HTR-8/SVneo (cell line): ENCODE measurements around the gene ADGRL2.

Experiments
- DNase-seq: peaks from one replicate; pipeline ENCODE4 v3.0.0; 2011; ENCODE audit warnings: low spot score, mixed read lengths; ENCODE audit not compliant: insufficient read length
- FAIRE-seq: peaks from 2 replicates; lab custom pipeline; 2011; peaks lifted over from hg19 to GRCh38; lab: Jason Lieb, UNC

ADGRL2 gene

DNA sequence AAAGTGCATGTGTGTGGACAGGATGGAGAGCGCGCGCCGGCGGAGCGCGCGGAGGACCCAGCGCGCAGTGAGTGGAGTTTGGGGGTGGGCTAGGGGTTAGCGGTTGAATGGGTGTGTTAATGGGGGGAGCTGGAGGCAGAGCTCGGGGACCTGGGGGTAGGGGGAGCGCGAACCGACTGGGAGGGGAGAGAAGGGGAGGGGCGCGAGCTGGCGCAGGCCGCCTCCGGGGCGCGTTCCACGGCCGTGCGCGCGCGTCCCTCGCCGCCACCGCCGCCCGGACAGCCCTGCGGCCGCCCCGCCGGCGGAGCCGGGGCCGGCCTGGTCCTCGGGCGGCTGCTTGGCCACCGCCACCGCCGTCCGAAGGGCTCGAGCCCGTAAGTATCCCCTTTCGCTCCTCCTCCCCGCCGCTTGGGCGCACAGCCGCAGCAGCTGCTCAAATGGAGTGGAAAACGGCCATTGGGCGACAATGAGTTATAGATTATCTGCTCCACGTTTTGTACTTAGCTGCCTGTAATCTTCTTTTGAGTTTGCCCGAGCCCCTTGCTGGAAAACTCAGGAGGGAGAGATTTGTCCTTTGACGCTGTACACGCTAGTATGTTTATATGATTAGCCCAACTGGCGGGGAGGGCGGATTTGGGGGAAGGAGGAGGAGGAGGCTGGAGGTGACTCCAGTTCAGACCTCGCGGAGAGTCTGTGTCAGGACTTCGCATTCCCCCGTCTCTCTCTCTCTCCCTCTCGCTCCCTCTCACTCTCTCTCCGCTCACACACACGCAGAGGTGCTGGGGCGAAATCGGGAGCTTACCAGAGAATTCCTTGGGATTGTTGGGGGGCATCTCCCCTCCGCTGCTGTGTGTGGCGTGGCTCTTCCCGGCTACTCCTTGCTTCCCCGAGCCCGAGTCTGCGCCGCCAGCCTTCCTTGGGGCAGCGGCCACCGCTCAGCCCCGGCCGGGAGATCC lies at the start of gene ADGRL2:
TSS of gene ADGRL2 (plus strand) at position 240 of the 956 bp plus-strand sequence. CDS start 36,051 bp downstream, outside the sequence.
- DNase-seq (peak; percentile 49), FAIRE-seq (peak; percentile 80)

DNA sequence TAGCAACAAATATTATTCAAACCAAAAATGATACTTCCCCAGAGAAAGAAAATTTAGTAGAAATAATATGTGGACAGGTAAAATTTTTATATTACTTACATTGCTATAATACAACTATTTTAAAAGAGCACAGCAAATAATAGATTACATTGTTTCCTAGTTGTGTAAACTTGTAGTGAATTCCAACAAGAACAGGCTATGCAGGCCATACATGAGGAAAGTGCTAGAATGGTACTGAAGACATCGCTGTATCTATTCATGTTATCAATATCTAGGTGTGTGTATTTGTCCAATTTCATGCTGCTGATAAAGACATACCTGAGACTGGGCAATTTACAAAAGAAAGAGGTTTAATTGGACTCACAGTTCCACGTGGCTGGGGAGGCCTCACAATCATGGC lies 47.9 kb upstream of the ADGRL2 start:
- FAIRE-seq = no peak
- DNase-seq = no peak

DNA sequence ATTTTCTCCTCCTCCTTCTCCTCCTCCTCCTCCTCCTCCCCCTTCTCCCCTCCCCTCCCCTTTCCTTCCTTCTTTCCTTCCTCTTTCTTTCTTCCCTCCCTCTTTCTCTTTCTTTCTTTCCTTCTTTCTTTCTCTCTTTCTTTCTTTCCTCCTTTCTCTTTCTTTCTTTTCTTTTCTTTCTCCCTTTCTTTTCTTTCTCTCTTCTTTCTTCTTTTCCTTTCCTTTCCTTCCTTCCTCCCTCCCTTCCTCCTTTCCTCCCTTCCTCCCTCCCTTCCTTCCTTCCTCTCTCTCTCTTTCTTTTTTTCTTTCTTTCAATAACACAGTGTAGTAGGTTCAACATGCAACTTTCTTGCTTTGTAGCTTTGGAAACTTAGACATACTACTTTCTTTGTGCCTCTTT lies 46.3 kb upstream of the ADGRL2 start:
- no peak for DNase-seq
- FAIRE-seq = no peak

DNA sequence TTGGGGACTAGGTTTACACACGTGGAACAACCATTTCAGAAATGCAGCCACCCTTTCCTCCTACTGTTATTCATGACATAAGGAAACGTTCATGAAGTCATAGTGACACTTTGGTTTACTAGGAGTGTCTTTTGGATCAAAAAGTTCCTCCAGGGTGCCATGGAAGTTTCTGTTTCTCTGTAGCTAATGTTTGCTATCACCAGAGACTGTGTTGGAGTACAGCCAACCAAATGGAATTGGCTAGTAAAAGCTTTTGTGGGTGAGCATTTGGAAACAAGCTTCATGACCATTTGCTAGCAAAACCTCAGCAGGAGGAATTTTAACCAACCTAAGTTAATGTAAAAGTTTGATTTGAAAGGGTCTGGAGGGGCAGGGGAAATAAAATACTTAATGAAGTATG lies 43.9 kb upstream of the ADGRL2 start:
- DNase-seq (no peak), FAIRE-seq (no peak)

DNA sequence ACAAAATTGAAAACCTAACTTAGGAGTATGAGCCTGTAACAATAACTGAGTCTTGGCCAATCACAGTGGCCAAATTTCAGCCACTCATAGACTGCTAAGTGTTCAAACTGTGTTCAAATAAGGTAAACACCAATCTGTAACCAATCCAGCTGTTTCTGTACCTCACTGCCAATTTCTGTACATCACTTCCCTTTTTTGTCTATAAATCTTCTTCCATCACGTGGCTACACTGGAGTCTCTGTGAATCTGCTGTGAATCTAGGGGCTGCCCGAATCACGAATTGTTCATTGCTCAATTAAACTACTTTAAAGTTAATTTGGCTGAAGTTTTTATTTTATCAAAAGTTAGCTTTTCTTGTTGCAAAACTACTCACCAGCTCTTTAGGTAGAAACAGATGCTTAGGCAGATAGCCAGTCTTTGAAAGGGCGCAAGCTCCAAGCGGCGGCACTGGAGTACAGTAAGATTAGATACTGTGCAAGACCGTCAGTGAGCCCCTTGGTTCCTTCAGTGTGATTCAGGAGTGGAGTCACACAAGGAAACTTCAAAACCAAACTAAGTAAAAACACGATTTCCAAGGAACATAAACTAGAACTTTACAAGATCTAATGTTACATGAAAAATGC lies 43.2 kb upstream of the ADGRL2 start:
- no peak for FAIRE-seq
- DNase-seq = no peak

DNA sequence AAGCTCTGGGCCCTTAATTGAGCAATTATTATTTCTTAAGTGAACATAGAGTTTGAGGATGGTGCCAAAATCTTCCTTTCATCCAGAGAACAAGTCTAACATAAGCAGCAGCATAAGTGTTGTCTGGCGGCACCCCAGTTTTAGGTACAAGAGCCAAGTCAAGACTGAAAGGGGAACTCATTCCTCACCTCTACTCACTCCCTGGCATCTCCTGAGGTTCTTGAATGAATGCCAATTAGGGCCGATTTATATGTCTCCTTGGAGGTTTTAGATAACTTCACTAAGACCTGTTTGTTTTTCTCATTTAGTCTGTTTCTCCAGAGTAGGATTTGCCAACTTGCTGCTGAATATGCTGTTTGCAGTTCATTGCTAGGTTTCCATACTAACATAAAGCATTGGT lies 42.6 kb upstream of the ADGRL2 start:
- FAIRE-seq = no peak
- no peak for DNase-seq

DNA sequence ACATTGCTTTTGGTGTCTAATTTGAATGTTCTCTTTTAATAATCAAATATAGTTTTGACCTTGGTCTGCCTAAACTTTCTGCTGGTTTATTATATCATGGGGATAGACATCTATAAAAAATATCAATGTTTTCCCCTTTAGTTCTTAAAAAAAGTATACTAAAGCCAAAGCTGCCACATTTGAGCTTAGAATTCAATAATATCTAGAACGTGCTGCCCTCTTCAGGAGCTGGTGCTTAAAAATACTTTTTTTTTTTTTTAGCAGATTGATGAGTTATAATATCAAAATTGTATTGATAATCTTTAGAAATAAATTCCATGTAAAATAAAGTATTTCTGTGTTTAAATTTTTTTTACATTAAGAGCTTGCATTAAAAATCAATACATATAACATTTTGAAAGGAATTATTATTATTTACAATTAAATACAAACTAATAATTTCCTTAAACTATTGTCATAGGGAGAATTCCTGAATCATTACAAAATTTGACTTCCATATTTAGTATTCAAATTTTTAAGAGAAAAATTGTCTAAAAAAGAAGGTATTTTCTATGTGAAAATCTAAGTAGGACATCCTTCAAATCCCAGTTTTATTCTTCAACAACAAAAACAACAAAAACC lies 40.1 kb upstream of the ADGRL2 start:
- DNase-seq (peak; percentile 1), FAIRE-seq (no peak)

DNA sequence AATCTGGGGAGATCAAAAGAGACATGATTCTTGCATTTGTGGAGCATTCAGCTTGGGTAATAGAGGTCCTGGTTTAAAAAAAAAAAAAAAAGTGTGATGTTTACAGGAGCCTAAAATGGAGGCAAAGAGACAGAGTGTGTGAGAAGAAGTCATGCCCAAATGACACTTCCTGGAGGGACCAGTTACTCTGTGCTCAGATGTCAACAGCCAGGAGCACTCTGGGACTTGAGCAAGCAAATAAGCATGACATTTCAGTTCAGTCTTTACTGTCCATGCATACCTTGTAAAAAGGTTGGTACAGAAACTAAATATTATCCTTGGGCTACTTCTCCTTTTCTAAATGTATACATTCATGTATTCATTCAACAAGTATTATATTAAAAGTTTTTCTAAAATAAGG lies 25.2 kb upstream of the ADGRL2 start:
- no peak for DNase-seq
- FAIRE-seq = no peak

DNA sequence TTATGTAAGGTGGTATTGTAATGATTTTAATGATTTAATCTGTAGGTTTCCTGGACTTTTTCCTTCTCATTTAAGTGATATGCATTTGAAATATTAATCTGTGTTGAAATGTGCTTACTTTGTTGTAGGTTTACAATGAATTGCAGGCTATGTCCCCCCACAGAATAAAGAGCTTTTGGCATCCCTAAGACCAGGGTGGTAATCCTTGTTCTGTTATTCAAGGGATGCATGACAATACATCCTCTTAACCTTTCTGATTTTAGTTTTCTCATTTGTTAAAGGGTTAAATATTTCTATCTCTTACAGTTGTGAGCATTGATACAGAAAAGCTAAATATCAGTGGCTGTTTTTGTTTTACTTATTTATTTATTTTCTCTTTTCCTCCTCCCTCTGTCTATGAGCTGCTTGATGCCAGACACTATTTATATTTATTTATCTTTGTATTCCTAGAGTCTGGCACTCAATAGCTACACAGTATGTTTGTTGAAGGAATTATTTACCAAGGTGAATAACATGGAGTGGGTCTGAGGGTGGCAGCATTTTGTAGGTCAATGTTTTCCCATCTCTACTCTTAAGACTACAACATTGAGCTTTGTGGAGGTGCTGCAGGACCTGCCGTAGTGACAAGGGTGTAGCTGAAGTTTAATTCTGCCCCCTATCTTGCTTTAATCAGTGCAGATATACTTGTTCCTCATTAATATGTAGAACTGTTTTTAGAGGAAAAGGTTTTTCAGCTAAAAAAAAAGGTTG lies 19.9 kb upstream of the ADGRL2 start:
- DNase-seq (no peak), FAIRE-seq (no peak)

DNA sequence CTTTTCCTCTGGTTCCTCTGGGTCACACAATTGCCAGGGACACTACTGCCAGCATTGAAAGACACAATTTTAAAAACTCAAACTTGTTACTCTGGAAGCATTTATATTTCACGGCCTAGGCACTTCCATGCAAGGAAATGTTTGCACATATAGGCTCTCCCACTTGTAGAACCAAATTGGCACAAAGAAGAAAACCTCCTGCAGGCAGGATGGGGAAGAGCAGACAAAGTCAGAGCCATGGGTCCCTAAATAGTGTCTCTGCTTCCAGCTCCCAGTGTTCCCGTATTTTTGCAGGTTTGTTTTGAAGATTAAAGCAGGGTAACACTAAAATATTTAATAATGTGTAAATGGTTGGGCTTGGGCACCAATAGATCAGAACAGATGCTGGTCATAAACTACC lies 19.0 kb upstream of the ADGRL2 start:
- DNase-seq = no peak
- no peak for FAIRE-seq

DNA sequence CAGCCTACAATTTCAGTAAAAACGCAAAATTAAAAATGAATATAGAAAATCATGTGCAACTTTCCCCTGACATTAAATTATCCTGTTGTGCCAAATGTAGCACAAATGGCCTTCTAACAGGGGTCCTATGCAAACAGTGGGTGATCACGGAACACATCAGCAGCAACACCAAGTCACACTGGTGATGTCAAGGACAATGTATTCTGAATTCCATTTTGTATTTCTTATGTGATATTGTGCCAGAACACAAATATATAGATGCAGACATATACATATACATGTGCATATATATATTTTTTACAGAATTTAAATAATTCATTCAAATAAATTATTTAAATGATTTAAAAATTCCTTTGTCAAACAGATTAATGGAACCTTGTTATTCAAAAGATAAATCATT lies 8.6 kb upstream of the ADGRL2 start:
- no peak for DNase-seq
- no peak for FAIRE-seq

DNA sequence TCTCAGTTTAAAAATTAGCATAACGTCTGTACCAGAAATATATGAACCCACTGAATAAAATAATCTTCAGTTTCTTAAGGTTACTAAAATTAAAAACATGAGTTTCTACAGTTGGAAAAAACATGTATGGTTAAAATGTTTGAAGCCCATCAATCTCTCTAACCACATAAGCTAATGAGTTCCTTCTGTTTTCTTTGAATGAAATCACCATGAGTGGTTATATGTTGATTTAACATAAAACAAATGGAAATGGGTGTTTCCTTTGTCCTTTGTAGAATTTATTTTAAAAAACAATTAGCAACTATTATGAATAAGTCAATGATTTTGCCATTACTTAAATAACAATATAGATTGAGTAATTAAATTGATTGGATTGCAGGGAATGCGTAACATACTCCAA lies 3.0 kb upstream of the ADGRL2 start:
- DNase-seq (no peak), FAIRE-seq (no peak)

DNA sequence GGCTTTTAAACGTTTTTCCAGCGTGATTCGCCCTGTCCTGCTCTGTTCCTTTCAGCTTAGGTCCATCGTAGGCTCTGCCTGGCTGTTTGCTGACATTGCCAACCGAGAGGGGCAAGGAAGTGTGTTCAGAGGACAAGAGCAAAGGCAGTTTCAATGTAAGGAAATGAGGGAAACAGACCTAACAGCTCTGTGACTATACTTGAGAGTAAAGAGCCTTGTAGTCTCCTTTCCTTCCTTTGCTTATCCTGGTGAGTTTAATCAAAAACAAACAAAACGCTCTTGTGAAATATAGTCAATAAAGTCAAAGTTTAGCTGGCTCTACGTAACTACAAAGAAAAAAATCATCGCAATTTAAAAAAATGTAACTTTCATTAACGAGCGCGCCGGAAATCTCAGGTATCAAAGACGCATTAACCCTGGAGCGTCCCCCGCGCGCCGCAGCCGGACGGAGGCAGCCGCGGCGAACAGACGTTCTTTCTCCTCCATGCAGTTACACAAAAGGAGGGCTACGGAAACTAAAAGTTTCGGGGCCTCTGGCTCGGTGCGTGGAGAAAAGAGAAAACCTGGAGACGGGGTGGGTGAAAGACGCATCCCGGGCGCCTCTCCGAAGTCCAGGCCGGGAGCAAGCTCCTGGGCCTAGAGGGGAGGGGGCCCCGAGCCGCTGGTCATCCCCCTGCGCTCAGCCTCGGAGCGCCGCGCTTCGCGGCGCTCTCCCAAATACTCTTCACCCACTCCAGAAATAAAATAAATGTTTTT lies 617 bp upstream of the ADGRL2 start:
- FAIRE-seq (peak; percentile 71), DNase-seq (peak; percentile 36)

DNA sequence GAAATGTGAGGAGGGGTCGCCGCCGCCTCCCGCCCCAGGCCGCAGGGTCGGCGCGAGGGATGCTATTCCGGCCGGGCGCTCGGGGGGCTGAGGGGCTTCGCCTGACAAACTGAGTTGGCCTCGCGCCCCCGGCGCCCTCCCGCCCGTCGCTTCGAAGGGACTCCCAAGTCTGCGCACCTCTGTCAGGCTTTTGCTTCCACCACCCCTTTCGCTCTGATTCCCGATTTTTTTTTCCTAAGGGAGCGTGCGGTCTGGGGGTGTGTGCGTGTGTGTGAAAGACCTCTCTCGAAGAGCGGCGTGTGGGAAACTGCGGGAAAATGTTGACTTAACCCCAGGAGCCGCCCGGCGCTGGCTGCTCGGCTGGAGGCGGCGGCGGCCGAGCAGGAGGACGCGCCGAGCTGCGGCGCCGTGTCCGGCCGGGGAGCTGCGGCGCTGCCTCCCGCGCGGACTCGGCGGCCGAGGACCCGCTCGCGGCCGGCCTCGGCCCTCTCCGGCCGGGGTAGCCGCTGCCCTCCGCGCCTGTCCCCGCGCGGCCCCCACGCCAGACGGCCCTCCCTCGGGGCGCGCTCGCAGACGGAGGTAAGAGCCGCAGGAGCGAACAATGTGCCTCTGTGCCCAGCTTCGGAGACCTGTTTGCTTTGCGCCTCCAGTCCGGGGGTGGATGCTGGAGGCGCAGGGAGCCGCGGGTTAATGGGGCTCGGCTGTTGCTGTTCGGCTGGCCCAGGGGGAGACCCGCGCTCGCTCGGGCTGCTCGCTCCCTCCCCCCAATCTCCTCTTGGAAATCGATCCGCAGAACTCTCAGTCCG lies 1.1 kb downstream of the ADGRL2 start:
- no peak for DNase-seq
- FAIRE-seq = no peak

DNA sequence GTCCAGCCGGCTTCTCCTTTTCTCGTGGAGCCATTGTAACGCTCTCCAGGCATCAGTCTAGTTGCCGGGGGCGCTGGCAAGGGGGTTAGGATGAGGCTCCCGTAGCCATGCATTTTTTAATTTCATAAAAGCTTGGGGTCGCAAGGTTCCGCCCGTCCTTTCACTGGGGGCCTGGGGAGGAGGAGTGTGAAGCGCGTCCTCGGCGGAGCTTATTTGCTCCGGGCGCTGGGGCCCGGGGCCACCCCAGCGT lies 1.6 kb downstream of the ADGRL2 start:
- DNase-seq = no peak
- no peak for FAIRE-seq

DNA sequence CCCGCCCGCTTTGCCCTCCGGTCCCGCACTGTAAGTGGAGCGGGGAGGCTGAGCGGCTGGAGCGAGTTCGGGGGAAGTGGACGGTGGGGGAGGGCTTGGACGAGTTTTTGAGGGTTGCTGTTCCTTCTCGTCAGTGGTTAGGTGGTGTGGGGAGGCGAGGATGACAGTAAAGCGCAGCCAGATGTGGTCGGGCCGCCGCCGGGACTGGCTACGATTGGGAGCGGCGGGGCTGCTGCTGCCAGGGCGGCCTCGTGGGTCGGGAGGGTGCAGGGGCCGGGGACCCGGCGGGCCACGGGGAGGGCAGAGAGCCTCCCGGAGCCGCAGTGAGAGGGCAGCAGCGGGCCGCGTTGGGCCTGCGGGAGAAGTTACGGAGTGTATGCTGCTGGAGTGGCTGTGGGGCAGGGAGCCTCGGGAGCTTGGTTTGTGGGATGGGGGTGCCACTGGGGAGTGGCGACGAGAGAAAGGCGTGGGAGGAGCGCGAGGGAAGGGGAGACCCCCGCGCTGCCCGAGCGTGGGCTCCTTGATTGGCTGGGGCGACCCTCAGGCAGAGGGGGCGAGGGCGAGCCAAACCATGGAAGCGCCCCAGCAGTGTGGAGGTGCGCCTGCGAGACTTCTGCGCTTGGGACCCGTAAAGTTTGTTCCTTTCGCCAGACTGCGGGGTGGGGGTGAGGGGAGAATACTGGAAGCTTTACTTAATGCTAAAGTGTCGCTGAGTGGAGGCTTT lies 2.1 kb downstream of the ADGRL2 start:
- no peak for FAIRE-seq
- DNase-seq = no peak

DNA sequence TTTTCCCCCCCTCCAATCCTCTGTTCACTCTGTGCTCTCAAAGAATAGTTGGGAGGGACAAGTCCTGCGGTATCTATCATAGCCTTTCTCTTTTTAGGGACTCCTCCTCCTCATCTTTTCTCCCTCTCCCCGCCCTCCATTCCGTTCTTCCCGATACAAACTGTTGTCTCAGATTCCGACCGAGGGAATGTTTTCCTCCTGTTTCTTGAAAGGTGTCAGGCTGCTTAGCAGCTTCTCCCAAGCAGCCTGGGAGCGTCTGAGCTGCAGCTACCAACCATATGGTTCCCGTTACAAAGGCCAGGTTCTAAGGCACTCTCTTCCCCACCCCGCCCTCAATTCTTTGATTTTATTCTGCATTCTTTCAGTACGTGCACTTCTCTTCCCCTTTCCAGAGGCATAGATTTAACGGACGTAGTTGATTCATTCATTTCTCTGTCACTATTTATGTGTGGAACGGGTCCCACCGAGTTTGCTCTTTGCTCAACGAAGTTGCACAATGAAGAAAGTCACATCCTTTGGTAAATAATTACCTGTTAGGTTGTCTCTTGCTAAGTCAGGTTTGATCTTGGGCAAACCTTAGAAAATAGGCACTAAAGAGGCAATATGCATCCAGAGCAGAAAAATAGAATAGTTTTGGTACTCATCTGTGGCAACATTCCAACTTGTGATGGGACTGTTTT lies 2.8 kb downstream of the ADGRL2 start:
- FAIRE-seq (no peak), DNase-seq (no peak)

DNA sequence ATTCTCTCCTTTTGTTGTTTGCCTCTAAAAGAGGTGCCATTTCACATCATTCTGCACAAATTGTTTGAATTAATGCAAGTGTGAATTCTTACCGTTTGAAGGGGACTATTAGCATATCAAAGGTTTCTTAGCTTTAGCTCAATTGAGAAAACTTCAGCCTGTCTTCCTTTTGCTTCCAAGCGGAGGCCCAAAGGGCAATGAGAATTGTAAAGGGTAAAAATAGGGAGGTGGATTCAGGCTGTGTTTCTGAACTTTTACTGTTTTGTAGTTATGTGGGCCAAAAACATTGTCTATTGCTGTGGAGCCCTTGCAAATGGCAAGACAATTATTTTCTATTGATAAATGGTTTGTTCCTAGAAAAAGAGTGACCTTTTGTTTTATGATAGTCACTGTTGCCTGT lies 3.6 kb downstream of the ADGRL2 start:
- DNase-seq (no peak), FAIRE-seq (no peak)
